ENCODE data around the gene ZNF555.
"Not testable (repeated sequence)": the region's sequence is repeated elsewhere in the genome, so short reads cannot be mapped to it uniquely, and the experiment has no call there.

The ZNF555 gene

GRCh38 chr19:2902590-2903218 lies 61.4 kb downstream of the ZNF555 start:
- WGBS (ENCODE audit: extremely low coverage, insufficient coverage, low lambda C conversion rate) = no CpG with 5 or more reads among the region's 13 CpGs
- no peak overlapping the region for H3K4me3 ChIP-seq (ENCODE audit: low read length)

GRCh38 chr19:2903326-2903725 lies 62.1 kb downstream of the ZNF555 start:
- not testable (repeated sequence) for DNase-seq; H2BK5ac ChIP-seq (ENCODE audit: low read length); H3K27ac ChIP-seq (ENCODE audit: low read depth, low read length); H3K4ac ChIP-seq (ENCODE audit: low read depth, low read length); H3K18ac ChIP-seq (ENCODE audit: low read length); H2AK5ac ChIP-seq (ENCODE audit: low read length); H2BK120ac ChIP-seq (ENCODE audit: low read depth, low read length); H4K5ac ChIP-seq (ENCODE audit: low read length); H3K23ac ChIP-seq (ENCODE audit: low read length); H3K9ac ChIP-seq (ENCODE audit: low read length); H3K4me1 ChIP-seq (ENCODE audit: control insufficient read depth, low read depth, low read length); H3K4me3 ChIP-seq (ENCODE audit: low read length); H3K4me2 ChIP-seq (ENCODE audit: low read length); H3K27me3 ChIP-seq (ENCODE audit: insufficient read depth, low read length, poor library complexity); H4K8ac ChIP-seq (ENCODE audit: low read depth, low read length); H3K36me3 ChIP-seq (ENCODE audit: control insufficient read depth, insufficient read depth, low read length); H3K56ac ChIP-seq (ENCODE audit: low read length); H2BK15ac ChIP-seq (replicated peaks; ENCODE audit: low read depth); H3K79me2 ChIP-seq (ENCODE audit: control insufficient read depth, insufficient read depth, low read length)
- no CpG with 5 or more reads among the region's 13 CpGs for WGBS (ENCODE audit: extremely low coverage, insufficient coverage, low lambda C conversion rate)
- peaks cover 11% of the 10 kb centered on the region for H3K79me1 ChIP-seq (ENCODE audit: low read length)

More at GRCh38 chr19:2902590-2903218, 61.4 kb downstream of the ZNF555 start:
- Histone ChIP-seq H3K4ac (ENCODE audit: low read depth, low read length) (no peak overlapping the region), H3K36me3 (ENCODE audit: control insufficient read depth, insufficient read depth, low read length) (no peaks in the 10 kb centered on the region), H3K79me1 (ENCODE audit: low read length) (peaks cover 11% of the 10 kb centered on the region), H2BK120ac (ENCODE audit: low read depth, low read length) (no peak overlapping the region), H3K18ac (ENCODE audit: low read length) (no peak overlapping the region), H3K4me1 (ENCODE audit: control insufficient read depth, low read depth, low read length) (no peaks in the 10 kb centered on the region), H3K79me2 (ENCODE audit: control insufficient read depth, insufficient read depth, low read length) (peaks cover 5% of the 10 kb centered on the region), H3K56ac (ENCODE audit: low read length) (no peak overlapping the region), H3K27me3 (ENCODE audit: insufficient read depth, low read length, poor library complexity) (no peaks in the 10 kb centered on the region), H2AK5ac (ENCODE audit: low read length) (no peak overlapping the region), H3K4me2 (ENCODE audit: low read length) (no peak overlapping the region), H2BK5ac (ENCODE audit: low read length) (no peak overlapping the region), H4K5ac (ENCODE audit: low read length) (no peak overlapping the region), H3K23ac (ENCODE audit: low read length) (no peak overlapping the region), H3K27ac (ENCODE audit: low read depth, low read length) (no peak overlapping the region), H3K9ac (ENCODE audit: low read length) (no peak overlapping the region), H4K8ac (ENCODE audit: low read depth, low read length) (no peak overlapping the region), H2BK15ac (replicated peaks; ENCODE audit: low read depth) (no peak overlapping the region)
- no peak for DNase-seq

DNA sequence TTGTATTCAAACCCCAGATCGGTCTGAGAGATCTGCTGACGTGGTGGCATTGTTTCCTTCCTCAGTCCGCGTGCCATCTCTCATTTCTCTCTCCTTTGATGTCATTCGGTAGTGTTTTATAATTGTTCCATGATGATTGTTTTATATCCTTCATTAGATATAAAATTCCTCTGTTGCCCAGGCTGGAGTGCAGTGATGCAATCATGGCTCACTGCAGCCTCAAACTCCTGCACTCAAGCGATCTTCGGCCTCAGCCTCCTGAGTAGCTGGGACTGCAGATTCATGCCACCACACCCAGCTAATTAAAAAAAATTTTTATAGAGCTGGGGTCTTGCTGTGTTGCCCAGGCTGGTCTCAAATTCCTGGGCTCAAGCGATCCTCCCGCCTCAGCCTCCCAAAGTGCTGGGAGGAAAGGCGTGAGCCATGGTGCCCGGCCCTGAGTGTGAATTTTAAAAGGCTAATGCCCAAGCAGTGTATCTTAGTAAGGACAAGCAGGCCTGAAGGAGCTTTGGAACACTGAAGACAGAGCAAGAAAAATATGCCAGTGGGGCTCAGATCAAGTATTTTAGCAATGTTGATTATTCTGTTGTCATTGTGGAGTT lies 64.7 kb downstream of the ZNF555 start:
- no peak overlapping the region for H3K23ac ChIP-seq (ENCODE audit: low read length)
- H3K79me2 ChIP-seq (ENCODE audit: control insufficient read depth, insufficient read depth, low read length) = peaks cover 5% of the 10 kb centered on the region
- no peak overlapping the region for H3K4me3 ChIP-seq (ENCODE audit: low read length)
- no peaks in the 10 kb centered on the region for H3K4me1 ChIP-seq (ENCODE audit: control insufficient read depth, low read depth, low read length)
- H3K79me1 ChIP-seq (ENCODE audit: low read length) = peaks cover 11% of the 10 kb centered on the region
- no peak overlapping the region for H3K27ac ChIP-seq (ENCODE audit: low read depth, low read length)
- no peak overlapping the region for H3K4ac ChIP-seq (ENCODE audit: low read depth, low read length)
- no peak overlapping the region for H3K4me2 ChIP-seq (ENCODE audit: low read length)
- H2BK15ac ChIP-seq (replicated peaks; ENCODE audit: low read depth) = no peak overlapping the region
- no peak overlapping the region for H3K18ac ChIP-seq (ENCODE audit: low read length)
- no peak overlapping the region for H4K5ac ChIP-seq (ENCODE audit: low read length)
- no peaks in the 10 kb centered on the region for H3K27me3 ChIP-seq (ENCODE audit: insufficient read depth, low read length, poor library complexity)
- WGBS (ENCODE audit: extremely low coverage, insufficient coverage, low lambda C conversion rate) = no CpG with 5 or more reads among the region's 11 CpGs
- no peak overlapping the region for H3K56ac ChIP-seq (ENCODE audit: low read length)
- H4K8ac ChIP-seq (ENCODE audit: low read depth, low read length) = no peak overlapping the region
- H2BK5ac ChIP-seq (ENCODE audit: low read length) = no peak overlapping the region
- no peak overlapping the region for H2BK120ac ChIP-seq (ENCODE audit: low read depth, low read length)
- no peaks in the 10 kb centered on the region for H3K36me3 ChIP-seq (ENCODE audit: control insufficient read depth, insufficient read depth, low read length)
- no peak overlapping the region for H2AK5ac ChIP-seq (ENCODE audit: low read length)
- H3K9ac ChIP-seq (ENCODE audit: low read length) = no peak overlapping the region
- no peak for DNase-seq

- no peaks in the 10 kb centered on the region for H3K36me3 ChIP-seq (ENCODE audit: control insufficient read depth, insufficient read depth, low read length)
- H3K79me2 ChIP-seq (ENCODE audit: control insufficient read depth, insufficient read depth, low read length) = peaks cover 5% of the 10 kb centered on the region
- H3K27ac ChIP-seq (ENCODE audit: low read depth, low read length) = no peak overlapping the region
- H3K4me1 ChIP-seq (ENCODE audit: control insufficient read depth, low read depth, low read length) = no peaks in the 10 kb centered on the region
- H3K4me2 ChIP-seq (ENCODE audit: low read length) = no peak overlapping the region
- H3K79me1 ChIP-seq (ENCODE audit: low read length) = peaks cover 11% of the 10 kb centered on the region
- no peak overlapping the region for H3K9ac ChIP-seq (ENCODE audit: low read length)
- no peaks in the 10 kb centered on the region for H3K27me3 ChIP-seq (ENCODE audit: insufficient read depth, low read length, poor library complexity)
- no peak overlapping the region for H4K5ac ChIP-seq (ENCODE audit: low read length)
- H3K18ac ChIP-seq (ENCODE audit: low read length) = no peak overlapping the region
- no peak for DNase-seq
- H2AK5ac ChIP-seq (ENCODE audit: low read length) = no peak overlapping the region
- no peak overlapping the region for H2BK120ac ChIP-seq (ENCODE audit: low read depth, low read length)
- H4K8ac ChIP-seq (ENCODE audit: low read depth, low read length) = no peak overlapping the region
- H3K56ac ChIP-seq (ENCODE audit: low read length) = no peak overlapping the region
- H3K4ac ChIP-seq (ENCODE audit: low read depth, low read length) = no peak overlapping the region
- no peak overlapping the region for H3K23ac ChIP-seq (ENCODE audit: low read length)
- no peak overlapping the region for H2BK5ac ChIP-seq (ENCODE audit: low read length)
- H3K4me3 ChIP-seq (ENCODE audit: low read length) = no peak overlapping the region
- WGBS (ENCODE audit: extremely low coverage, insufficient coverage, low lambda C conversion rate) = no CpG with 5 or more reads among the region's 20 CpGs
- H2BK15ac ChIP-seq (replicated peaks; ENCODE audit: low read depth) = no peak overlapping the region
Observed at GRCh38 chr19:2906631-2907195, 65.4 kb downstream of the ZNF555 start.
